ENCODE data around the gene SERPINA3.

The SERPINA3 gene

GRCh38 chr14:94653321-94653720 lies 41.1 kb downstream of the SERPINA3 start:
- H3K4me3 ChIP-seq (ENCODE audit: low read depth, low read length) = no peak overlapping the region
- TF ChIP-seq, protein P1, sequence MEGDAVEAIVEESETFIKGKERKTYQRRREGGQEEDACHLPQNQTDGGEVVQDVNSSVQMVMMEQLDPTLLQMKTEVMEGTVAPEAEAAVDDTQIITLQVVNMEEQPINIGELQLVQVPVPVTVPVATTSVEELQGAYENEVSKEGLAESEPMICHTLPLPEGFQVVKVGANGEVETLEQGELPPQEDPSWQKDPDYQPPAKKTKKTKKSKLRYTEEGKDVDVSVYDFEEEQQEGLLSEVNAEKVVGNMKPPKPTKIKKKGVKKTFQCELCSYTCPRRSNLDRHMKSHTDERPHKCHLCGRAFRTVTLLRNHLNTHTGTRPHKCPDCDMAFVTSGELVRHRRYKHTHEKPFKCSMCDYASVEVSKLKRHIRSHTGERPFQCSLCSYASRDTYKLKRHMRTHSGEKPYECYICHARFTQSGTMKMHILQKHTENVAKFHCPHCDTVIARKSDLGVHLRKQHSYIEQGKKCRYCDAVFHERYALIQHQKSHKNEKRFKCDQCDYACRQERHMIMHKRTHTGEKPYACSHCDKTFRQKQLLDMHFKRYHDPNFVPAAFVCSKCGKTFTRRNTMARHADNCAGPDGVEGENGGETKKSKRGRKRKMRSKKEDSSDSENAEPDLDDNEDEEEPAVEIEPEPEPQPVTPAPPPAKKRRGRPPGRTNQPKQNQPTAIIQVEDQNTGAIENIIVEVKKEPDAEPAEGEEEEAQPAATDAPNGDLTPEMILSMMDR (IDR thresholded peaks at IDR 0.05; ENCODE audit: insufficient read depth, low read depth, low read length, missing control alignments) = no peak
- no peak for DNase-seq (ENCODE audit: low read depth)

DNA sequence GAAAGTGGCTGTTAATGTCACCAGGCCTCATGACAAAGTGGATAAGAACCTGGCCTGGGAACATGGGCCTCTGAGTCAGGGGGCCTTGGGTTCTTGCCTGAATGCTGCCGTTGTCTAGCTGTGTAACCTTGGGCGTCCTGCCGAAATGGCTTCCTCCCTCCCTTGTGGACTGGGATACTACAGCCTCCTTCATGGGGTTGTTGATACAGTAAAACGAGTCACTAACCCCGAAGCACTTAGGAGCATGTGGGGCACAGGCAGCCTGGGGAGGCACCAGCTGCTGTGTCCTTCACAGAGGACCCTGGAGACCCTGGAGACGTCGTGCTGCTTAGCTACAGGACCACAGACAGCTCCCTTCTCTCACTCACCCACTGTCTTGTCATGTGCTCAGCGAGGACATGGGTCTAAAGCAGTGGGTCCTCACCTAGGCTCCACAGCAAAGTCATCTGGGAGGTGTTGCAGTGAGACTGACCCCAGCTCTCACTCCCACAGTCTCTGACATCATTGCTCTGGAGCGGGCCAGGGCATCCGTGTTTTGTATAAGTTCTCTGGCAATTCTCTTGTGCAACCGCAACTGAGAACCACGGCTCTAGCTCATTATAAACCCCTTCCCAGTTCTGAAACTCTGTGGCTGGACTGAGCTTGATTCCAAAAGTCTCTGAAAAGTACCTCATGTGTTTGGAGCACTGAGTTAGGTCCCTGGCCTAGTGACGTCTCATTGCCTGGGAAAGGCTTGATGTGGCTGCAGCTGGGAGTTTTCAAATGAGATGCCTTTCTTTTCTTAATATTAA lies 42.1 kb downstream of the SERPINA3 start:
- TF ChIP-seq, protein P1 (IDR thresholded peaks at IDR 0.05; ENCODE audit: insufficient read depth, low read depth, low read length, missing control alignments) = no peak
- H3K4me3 ChIP-seq (ENCODE audit: low read depth, low read length) = no peak overlapping the region
- no peak for DNase-seq (ENCODE audit: low read depth)

- DNase-seq (ENCODE audit: low read depth) = no peak
- TF ChIP-seq, protein P1 (IDR thresholded peaks at IDR 0.05; ENCODE audit: insufficient read depth, low read depth, low read length, missing control alignments) = no peak
- no peak overlapping the region for H3K4me3 ChIP-seq (ENCODE audit: low read depth, low read length)
These were observed 43.0 kb downstream of the SERPINA3 start for GRCh38 chr14:94655169-94655710.

GRCh38 chr14:94656043-94656442 lies 43.9 kb downstream of the SERPINA3 start:
- DNase-seq (ENCODE audit: low read depth) = no peak

GRCh38 chr14:94659256-94659655 lies 47.1 kb downstream of the SERPINA3 start:
- TF ChIP-seq, protein P1 (IDR thresholded peaks at IDR 0.05; ENCODE audit: insufficient read depth, low read depth, low read length, missing control alignments) = no peak
- H3K4me3 ChIP-seq (ENCODE audit: low read depth, low read length) = no peak overlapping the region
- no peak for DNase-seq (ENCODE audit: low read depth)

More at GRCh38 chr14:94656043-94656442, 43.9 kb downstream of the SERPINA3 start:
- TF ChIP-seq, protein P1 (IDR thresholded peaks at IDR 0.05; ENCODE audit: insufficient read depth, low read depth, low read length, missing control alignments) = no peak
- H3K4me3 ChIP-seq (ENCODE audit: low read depth, low read length) = no peak overlapping the region

DNA sequence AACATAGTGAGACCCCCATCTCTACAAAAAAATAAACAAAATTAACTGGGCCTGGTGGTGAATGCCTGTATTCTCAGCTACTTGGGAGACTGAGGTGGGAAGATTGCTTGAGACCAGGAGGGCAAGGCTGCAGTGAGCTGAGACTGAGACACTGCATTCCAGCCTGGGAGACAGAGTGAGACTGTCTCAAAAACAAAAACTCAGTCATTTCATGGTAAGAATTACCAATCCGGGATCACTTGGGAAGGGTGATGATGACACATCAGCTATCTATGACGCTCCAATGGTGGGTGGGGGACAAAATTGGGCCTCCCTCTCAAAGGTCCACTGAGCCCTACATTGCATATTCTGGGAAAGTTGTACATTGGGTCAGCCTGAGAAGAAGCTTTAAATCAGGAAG lies 47.7 kb downstream of the SERPINA3 start:
- no peak overlapping the region for H3K4me3 ChIP-seq (ENCODE audit: low read depth, low read length)
- TF ChIP-seq, protein P1 (IDR thresholded peaks at IDR 0.05; ENCODE audit: insufficient read depth, low read depth, low read length, missing control alignments) = no peak
- DNase-seq (ENCODE audit: low read depth) = no peak

Data from GM12865 (cell line).